ENCODE results near the gene AGMO. TPM values are rescaled to one million over a fixed set of nuclear protein-coding genes. Genes with fewer than 3 reads are reported as not detected.

AGMO gene
- total and polyA plus RNA-seq, 2 experiments from 2014 or later, result 6.5 to 7.3 TPM

- H2AFZ ChIP-seq, result no peak overlapping the region
- H3K9me2 ChIP-seq (replicated peaks; ENCODE audit: insufficient read depth), result no peaks in the 10 kb centered on the region
- H3K79me2 ChIP-seq, result no peaks in the 10 kb centered on the region
- H3K4me2 ChIP-seq, result no peak overlapping the region
- H3K36me3 ChIP-seq (replicated peaks; ENCODE audit: insufficient read depth, low read depth), result no peaks in the 10 kb centered on the region
- WGBS (ENCODE audit: low lambda C conversion rate, missing lambda C conversion rate), result 69% methylated on average over 2 of the region's 2 CpGs
- no peaks in the 10 kb centered on the region for H3K4me1 ChIP-seq (ENCODE audit: insufficient read depth)
- no peak for TF ChIP-seq CTCF (IDR thresholded peaks at IDR 0.05; ENCODE audit: poor library complexity)
- no peak for TF ChIP-seq EZH2phosphoT487 (IDR thresholded peaks at IDR 0.05; ENCODE audit: low read depth, severe bottlenecking, unreplicated experiment)
- TF ChIP-seq EZH2 (IDR thresholded peaks at IDR 0.05; ENCODE audit: borderline replicate concordance), result no peak
- DNase-seq (ENCODE audit: low spot score), result no peak
- no peak overlapping the region for H3K27ac ChIP-seq
- H3K4me3 ChIP-seq, result no peak overlapping the region
- no peaks in the 10 kb centered on the region for H3K27me3 ChIP-seq
- H3K9me3 ChIP-seq (ENCODE audit: low read depth), result no peaks in the 10 kb centered on the region
- no peaks in the 10 kb centered on the region for H4K20me1 ChIP-seq (ENCODE audit: insufficient read depth, poor library complexity, severe bottlenecking)
These were observed 228.9 kb downstream of the AGMO start for GRCh38 chr7:15332956-15333355.

GRCh38 chr7:15330943-15331342 is 230.9 kb downstream of the AGMO start:
- DNase-seq (ENCODE audit: low spot score), result no peak
- Histone ChIP-seq H3K4me1 (ENCODE audit: insufficient read depth) (no peaks in the 10 kb centered on the region), H3K4me2 (no peak overlapping the region), H3K79me2 (no peaks in the 10 kb centered on the region), H3K9me2 (replicated peaks; ENCODE audit: insufficient read depth) (no peaks in the 10 kb centered on the region), H4K20me1 (ENCODE audit: insufficient read depth, poor library complexity, severe bottlenecking) (no peaks in the 10 kb centered on the region), H3K27me3 (no peaks in the 10 kb centered on the region), H3K36me3 (replicated peaks; ENCODE audit: insufficient read depth, low read depth) (no peaks in the 10 kb centered on the region), H3K9me3 (ENCODE audit: low read depth) (no peaks in the 10 kb centered on the region), H2AFZ (no peak overlapping the region), H3K27ac (no peak overlapping the region), H3K4me3 (no peak overlapping the region)
- no peak for TF ChIP-seq CTCF (IDR thresholded peaks at IDR 0.05; ENCODE audit: poor library complexity)
- TF ChIP-seq EZH2phosphoT487 (IDR thresholded peaks at IDR 0.05; ENCODE audit: low read depth, severe bottlenecking, unreplicated experiment), result no peak
- no peak for TF ChIP-seq EZH2 (IDR thresholded peaks at IDR 0.05; ENCODE audit: borderline replicate concordance)
- WGBS (ENCODE audit: low lambda C conversion rate, missing lambda C conversion rate), result 59% methylated on average over 2 of the region's 2 CpGs

- Histone ChIP-seq H3K9me3 (ENCODE audit: low read depth) (no peaks in the 10 kb centered on the region), H3K36me3 (replicated peaks; ENCODE audit: insufficient read depth, low read depth) (no peaks in the 10 kb centered on the region), H3K79me2 (no peaks in the 10 kb centered on the region), H3K27ac (no peak overlapping the region), H3K4me3 (no peak overlapping the region), H3K4me2 (no peak overlapping the region), H2AFZ (no peak overlapping the region), H4K20me1 (ENCODE audit: insufficient read depth, poor library complexity, severe bottlenecking) (no peaks in the 10 kb centered on the region), H3K9me2 (replicated peaks; ENCODE audit: insufficient read depth) (no peaks in the 10 kb centered on the region), H3K4me1 (ENCODE audit: insufficient read depth) (no peaks in the 10 kb centered on the region), H3K27me3 (no peaks in the 10 kb centered on the region)
- no peak for DNase-seq (ENCODE audit: low spot score)
- 80% methylated on average over 4 of the region's 4 CpGs for WGBS (ENCODE audit: low lambda C conversion rate, missing lambda C conversion rate)
- no peak for TF ChIP-seq EZH2 (IDR thresholded peaks at IDR 0.05; ENCODE audit: borderline replicate concordance)
- no peak for TF ChIP-seq CTCF (IDR thresholded peaks at IDR 0.05; ENCODE audit: poor library complexity)
- TF ChIP-seq EZH2phosphoT487 (IDR thresholded peaks at IDR 0.05; ENCODE audit: low read depth, severe bottlenecking, unreplicated experiment), result no peak
These were observed 234.8 kb downstream of the AGMO start for GRCh38 chr7:15327001-15327400.

Measured in hepatocyte (in vitro differentiated cells).